ENCODE measurements around the gene LGR6.

DNA sequence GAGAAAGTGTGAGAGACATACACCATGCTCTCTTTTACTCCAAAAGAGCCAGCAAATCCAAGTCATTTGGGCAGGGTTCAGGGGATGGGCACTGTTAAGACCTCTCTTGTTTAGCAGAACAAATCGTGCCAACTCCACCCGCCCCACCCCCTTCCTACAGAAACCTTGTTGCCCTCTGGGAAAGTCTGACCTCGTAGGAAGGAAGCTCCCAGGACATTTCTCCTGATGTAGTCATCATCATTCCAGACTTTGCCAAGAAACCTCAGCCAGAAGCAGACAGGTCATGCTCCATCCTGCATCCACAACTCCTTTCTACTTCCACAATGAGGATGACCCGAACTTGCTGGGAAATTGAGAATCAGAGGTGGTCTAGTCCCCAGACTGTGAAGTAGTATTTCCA, 90.4 kb downstream of the LGR6 start:
- TF ChIP-seq, protein P1, sequence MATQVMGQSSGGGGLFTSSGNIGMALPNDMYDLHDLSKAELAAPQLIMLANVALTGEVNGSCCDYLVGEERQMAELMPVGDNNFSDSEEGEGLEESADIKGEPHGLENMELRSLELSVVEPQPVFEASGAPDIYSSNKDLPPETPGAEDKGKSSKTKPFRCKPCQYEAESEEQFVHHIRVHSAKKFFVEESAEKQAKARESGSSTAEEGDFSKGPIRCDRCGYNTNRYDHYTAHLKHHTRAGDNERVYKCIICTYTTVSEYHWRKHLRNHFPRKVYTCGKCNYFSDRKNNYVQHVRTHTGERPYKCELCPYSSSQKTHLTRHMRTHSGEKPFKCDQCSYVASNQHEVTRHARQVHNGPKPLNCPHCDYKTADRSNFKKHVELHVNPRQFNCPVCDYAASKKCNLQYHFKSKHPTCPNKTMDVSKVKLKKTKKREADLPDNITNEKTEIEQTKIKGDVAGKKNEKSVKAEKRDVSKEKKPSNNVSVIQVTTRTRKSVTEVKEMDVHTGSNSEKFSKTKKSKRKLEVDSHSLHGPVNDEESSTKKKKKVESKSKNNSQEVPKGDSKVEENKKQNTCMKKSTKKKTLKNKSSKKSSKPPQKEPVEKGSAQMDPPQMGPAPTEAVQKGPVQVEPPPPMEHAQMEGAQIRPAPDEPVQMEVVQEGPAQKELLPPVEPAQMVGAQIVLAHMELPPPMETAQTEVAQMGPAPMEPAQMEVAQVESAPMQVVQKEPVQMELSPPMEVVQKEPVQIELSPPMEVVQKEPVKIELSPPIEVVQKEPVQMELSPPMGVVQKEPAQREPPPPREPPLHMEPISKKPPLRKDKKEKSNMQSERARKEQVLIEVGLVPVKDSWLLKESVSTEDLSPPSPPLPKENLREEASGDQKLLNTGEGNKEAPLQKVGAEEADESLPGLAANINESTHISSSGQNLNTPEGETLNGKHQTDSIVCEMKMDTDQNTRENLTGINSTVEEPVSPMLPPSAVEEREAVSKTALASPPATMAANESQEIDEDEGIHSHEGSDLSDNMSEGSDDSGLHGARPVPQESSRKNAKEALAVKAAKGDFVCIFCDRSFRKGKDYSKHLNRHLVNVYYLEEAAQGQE (IDR thresholded peaks at IDR 0.05; ENCODE audit: insufficient read depth in 1 of 2, low read depth in 2 of 2, low read length in 2 of 2) = no peak
- no peak for TF ChIP-seq POLR2AphosphoS5 (IDR thresholded peaks at IDR 0.05; ENCODE audit: low read depth, low read length)
- TF ChIP-seq TAF1 (IDR thresholded peaks at IDR 0.05; ENCODE audit: borderline replicate concordance, insufficient read depth, low read length) = no peak
- no peak for TF ChIP-seq SIN3A (IDR thresholded peaks at IDR 0.05; ENCODE audit: borderline replicate concordance, insufficient read depth, low read length)
- no peak for TF ChIP-seq FOXP2 (optimal IDR thresholded peaks at IDR 0.05; ENCODE audit: borderline replicate concordance, extremely low read depth, extremely low read length, insufficient read depth)

Data from PFSK-1 (cell line).